HCEC 1CT (cell line): ENCODE data around the gene SLC38A3.
"Not testable (repeated sequence)": the region's sequence is repeated elsewhere in the genome, so short reads cannot be mapped to it uniquely, and the experiment has no call there.

Experiments used
- DNase-seq: peaks from one replicate; pipeline ENCODE4 v3.0.0-alpha.2; 2017

Gene SLC38A3

DNA sequence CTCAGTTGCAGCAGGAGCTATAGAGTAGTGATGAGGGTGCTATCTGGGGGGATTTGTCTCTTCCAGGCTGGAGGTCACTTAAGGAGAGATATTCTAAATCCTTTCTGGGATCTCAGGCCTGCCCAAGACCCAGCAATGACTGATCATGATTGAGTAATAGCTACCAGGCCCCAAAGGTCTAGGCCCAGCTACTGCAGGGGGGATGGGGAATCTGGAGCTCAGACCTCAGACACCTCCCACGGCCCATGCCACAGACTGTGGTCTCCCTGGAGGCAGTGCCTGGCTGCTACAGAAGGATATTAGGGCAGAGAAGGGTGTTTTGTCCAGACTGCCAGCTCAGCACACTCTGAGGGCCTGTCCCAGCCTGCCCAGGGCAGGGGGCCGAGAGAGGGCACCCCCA lies 6.9 kb downstream of the SLC38A3 start:
- DNase-seq = peak; percentile 6

DNA sequence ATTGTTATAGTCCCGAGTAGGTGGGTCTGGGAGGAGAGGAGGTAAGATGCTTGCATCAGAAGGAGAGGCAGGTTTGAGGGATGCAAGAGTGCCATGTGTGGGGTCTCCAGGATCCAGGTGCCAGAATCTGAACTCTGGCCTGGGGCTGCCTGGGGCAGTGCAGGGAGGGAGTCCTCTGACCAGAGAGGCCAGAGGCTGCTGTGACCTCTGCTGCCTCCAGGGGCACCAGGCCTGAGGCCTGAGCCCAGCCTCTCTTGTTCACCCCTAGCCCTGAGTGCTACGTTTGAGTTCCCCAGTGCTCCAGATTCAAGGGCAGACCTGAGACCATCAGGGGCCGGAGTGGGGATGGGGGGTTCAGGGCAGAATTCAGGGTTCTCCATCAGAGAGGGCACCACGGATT lies 7.4 kb downstream of the SLC38A3 start:
- DNase-seq = no peak

DNA sequence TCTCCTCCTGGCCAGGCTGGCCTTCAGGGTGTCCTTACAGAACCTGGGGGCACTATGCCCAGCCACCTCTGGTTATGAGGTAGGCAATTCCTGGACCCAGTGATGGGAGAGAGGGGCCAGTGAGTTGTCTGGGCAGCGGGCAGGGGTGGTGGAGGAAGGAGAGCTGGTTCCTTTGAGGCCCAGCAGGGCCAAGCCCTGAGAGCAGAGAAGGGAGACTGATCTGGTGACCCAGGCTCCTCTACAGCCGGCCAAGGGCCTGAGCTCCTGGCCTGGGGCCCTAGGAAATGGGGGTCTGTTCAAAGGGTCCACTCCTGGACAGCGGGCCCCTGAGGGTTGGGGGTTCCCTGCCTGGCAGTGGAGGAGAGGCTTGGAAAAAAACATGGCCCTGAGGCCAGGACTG lies 7.9 kb downstream of the SLC38A3 start:
- DNase-seq = no peak

DNA sequence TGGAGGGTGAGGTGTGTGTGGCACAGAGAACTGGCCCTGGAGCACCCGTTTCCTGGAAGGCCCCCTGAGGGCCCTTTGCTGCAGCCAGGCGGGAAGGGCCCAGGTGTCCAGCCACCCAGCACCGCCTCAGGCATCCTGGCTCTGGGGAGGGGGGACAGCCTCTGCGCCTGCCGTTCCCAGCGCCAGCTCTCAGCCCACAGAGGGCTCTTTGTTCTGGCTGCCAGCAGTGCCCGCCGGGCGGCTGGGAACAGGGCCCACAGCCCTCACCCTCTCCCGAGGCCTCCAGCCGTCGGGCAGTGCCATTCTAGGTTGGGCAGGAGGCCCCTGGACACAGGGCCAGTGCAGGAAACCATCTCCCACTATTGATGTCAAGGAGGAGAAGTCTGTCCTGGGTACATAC lies 8.3 kb downstream of the SLC38A3 start:
- DNase-seq = no peak

DNA sequence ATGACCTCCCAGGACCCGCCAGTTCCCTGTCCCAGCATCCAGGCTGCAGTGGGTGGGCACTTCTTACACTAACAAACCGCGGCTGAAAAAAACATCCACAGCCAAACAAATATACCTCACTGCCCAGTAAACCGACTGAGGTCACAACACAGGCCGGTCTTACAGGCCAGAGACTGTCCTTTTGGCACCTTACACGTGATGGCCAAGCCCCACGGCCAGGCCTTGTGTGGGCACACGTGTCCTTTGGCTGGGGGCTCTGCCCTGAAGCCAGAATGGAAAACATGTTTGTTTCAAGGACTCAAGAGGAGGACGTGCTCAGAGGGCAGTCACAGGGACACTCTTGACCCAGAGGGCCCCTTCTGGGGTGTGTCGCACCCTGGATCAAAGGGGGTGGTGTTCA lies 9.8 kb downstream of the SLC38A3 start:
- no peak for DNase-seq

DNA sequence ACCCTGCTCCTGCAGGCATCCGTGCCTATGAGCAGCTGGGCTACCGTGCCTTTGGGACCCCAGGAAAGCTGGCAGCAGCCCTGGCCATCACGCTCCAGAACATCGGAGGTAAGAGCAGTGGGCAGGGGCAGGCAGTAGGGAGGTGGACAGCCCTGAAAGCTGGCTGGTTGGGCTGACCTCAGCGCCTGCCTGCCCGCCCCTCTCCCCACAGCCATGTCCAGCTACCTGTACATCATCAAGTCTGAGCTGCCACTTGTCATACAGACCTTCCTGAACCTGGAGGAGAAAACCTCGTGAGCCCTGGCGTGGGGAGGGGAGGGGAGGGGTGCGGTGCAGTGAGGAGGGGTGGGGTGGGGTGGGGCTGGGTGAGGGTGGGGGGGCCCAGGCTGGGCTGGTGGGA lies 10.5 kb downstream of the SLC38A3 start:
- no peak for DNase-seq

DNA sequence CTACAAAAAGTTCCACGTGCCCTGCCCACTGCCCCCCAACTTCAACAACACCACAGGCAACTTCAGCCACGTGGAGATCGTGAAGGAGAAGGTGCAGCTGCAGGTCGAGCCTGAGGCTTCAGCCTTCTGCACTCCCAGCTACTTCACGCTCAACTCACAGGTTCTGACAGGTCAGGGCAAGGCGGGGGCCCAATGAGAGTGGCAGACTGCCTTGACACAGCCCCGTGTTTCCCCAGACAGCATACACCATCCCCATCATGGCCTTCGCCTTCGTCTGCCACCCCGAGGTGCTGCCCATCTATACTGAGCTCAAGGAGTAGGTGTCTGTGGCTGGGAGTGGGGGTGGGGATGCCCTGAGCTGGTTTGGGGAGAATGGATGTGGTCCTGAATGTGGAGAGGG lies 12.6 kb downstream of the SLC38A3 start:
- DNase-seq = no peak

DNA sequence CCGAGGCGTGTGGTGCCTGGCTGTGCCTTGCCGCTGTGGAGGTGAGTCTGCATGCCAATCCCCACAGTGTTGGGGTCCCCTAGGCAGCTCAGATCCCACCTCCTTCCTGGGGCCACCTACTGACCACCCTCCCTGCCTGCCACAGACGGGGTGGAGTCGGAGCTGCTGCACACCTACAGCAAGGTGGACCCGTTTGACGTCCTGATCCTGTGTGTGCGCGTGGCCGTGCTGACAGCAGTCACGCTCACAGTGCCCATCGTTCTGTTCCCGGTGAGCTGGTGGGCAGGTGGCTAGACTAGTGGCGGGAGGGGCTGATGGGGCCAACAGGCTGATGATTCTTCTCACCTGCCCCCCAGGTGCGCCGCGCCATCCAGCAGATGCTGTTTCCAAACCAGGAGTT lies 13.4 kb downstream of the SLC38A3 start:
- no peak for DNase-seq

DNA sequence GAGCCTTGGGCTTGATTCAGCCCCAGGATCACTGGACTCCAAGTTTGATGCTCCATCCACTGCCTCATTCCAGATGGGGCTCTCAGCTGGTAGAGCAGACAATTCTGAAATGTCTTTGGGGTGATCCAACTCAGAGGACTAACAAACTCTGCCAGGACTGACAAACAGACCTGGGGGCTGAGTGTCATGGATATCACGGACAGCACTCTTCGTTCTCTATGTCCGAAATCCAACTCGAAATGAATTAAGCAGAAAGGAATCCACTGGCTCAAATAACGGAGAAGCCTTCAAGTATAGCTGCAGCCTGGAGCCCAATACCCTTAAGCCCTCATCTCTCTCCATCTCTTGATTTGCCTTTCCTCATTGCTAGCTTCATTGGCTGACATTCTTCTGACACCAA lies 14.2 kb downstream of the SLC38A3 start:
- DNase-seq = no peak

DNA sequence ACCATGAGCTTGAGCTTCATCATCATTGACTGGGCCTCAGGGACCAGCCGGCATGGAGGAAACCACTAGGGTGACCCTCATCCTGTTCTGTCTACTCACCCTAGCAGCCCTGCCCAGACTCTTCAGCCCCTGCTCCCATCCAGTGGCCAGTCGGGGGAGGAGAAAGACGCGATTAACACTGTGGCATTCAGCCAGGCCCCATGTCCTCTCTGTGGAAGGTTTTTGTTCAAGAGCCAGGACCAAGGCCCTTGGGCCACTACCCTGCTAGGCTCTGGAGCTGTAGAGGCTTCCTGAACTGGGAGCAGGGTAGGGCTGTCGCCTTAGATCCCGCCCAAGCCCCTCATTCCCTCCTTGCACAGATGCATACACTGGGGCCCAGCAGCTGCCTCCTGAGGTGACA lies 15.0 kb downstream of the SLC38A3 start:
- DNase-seq = no peak

DNA sequence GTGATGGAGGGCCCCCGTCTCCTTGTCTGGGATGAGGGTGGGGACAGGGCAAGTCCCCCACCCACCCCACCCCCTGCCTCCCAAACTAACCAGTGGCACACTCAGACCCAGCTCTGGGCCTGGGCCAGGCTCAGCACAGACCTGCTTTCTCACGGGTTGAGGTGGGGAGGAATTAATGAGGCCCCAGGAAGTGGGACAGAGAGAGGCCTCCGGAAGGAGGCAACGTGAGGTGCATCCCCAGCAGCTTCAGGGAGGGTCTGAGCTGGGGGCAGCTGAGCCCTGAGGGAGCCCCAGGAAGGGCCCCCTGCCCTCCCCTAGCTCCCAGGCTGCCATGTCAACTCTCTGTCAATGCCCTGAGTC lies 16.0 kb downstream of the SLC38A3 start:
- no peak for DNase-seq

DNA sequence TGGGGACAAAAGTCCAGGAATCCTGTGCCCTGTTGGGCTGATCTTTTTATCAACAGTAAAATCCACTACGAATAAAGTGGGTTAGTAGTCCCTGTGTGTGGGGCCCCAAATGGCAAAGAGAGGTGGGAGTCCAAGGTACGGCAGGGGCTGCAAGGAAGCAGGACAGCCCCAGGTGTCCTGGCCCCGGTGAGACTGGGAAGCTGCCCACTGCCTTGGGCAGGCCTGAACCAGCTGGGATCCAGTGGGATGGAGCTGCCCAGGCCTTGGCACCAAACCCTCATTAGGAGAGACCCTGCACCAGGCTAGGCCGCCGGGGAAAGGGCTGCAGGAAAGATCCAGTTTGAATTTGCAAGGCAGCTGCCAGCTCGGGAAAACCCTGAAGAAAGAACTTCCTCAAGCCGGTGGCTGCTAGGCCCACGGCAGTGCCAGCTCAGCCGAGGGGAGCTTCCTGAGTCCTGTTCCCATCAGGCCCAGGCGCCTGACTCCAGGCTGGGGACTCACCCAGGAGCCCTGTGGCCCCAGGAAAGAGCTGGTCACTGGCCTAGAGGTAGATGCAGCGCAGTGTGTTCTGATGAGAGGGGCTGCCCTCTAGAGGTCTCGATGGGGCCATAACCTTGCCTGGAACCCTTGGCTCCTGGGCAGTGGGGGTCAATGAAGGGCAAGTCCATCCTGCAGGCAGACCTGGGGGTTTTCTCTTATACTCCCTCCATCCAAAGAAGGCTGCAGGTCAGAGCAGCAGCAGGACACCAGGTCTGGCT lies 16.5 kb downstream of the SLC38A3 start:
- no peak for DNase-seq

DNA sequence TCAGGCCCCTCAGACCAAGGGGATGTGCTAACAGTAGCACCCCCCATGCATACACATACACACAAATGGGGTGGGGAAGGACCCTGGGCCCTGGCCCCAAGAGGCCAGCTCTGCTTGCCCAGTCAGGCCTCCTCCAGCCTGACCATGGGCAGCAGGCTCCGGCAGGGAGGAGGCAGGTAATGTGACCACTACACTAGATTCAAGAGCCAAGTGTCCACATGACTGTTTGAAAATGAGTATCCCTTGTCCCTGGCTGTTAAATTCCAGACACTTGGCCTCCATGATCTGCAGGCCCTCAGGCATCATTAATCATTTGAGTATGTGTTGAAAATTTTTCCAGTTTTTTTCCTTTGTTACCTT lies 17.1 kb downstream of the SLC38A3 start:
- DNase-seq = no peak

DNA sequence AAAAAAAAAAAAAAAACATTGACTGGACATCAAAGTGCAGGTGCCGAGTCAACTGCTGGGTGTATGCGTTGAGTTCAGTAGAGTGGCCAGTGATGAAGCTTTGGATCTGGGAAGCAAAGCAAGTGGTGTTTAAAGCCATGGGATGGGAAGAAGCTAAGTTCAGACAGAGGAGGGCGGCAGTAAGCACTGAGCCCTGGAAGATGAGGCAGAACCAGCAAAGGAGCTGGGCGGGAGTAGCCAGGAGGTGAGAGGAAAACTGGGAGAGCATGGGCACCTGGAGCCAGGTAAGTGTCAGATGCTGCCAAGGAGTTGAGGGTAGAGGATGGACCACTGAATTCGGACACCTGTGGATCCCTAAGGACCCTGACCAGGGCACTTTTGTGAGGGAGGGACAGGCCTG lies 19.6 kb downstream of the SLC38A3 start:
- DNase-seq = no peak

DNA sequence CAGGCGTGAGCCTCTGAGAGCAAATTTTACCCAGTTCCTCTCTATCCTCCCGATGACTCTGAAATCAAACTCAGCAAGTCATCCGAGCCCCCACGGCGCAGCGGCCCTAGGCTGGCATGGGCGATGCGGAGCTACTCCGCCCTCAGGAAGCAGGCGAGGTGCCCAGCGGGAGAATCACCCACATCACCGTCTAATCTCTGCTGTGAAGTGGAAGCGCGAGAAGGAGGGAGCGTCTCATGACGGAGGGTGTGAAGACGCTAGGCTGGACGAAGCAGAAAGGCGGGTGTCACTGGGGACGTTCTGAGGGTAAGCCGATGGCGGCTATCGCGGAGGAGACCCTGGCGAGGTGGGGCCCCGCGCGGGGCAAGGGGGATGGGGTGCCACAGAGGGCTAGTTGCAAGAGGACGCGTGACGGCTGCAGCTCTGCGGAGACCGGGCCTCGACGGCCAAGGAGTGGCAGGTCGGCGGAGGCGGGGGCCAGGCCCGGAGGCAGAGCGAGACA lies 21.9 kb downstream of the SLC38A3 start:
- DNase-seq = peak; percentile 37

DNA sequence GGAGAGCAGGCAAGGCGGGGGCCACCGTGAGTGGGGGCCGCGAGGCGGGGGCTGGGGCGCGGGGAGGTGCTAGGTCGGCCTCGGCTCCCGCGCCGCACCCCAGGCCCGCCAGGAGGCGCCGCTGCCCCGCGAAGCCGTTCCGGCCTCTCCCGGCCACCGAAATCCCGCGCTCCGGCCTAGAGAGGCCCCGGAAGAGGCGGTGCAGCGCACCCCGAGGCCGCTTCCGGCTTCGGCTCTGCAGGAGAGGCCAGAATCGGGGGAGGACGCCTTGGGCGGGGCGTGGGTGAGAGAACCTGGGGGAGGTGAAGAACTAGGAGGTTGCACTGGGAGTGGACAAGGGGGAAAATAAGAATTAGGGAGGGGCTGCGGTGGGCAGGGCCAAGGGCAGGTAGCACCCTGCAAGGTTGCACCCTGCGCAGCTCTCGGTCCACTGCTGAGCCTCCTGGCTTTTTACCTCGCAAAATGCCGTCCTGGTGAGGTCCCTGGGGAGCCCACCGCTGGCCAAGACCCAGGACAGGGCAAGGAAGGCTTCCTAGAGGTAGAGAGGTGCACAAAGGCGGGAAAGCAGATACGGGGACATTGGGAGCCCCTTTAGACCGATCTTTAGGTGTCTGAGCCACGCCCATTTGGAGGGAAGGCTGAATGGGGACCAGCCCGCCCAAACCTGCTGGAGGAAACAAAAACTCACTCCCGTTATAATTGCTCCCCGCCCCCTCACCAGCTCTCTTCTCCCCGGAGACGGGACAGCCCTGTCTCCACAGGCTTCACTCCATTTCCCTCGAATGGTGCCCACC lies 22.5 kb downstream of the SLC38A3 start:
- DNase-seq = peak; percentile 90

DNA sequence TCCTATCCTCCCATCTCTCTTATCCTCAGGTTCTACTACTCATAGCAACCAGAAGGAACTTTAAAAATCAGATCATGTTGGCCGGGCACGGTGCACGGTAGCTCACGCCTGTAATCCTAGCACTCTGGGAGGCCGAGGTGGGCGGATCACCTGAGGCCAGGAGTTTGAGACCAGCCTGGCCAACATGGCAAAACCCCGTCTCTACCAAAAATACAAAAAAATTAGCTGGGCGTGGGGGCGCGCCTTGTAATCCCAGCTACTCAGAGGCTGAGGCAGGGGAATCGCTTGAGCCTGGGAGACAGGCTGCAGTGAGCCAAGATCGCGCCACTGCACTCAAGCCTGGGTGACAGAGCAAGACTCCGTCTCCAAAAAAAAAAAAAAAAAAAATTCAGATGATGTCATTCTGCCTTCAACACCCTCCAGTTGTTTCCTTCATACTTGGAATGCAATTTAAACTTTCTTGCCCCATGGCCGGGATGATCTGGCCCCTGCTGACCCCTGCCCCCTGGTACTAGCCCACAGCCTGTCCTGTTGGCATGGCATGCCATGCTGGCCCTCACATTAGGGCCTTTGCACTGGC lies 23.2 kb downstream of the SLC38A3 start:
- not testable (repeated sequence) for DNase-seq

DNA sequence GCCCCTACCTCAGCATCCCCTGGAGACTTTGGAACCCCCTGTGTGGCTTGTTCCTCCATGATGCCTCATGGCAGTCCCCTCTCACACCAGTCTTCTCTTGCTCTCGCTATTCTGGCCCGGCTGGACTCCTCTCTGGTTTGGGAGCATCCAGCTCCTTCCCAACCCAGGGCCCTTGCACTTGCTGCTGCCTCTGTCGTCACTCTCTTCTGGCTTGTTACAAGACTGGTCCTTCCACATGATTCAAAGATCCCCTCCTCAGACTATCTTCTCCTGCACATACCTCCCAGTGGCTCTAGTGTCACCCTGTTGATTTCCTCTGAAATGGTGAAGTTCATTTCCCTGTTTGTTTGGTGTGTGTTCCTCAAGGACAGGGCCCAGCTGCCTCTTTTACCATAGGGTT lies 24.4 kb downstream of the SLC38A3 start:
- DNase-seq = no peak

DNA sequence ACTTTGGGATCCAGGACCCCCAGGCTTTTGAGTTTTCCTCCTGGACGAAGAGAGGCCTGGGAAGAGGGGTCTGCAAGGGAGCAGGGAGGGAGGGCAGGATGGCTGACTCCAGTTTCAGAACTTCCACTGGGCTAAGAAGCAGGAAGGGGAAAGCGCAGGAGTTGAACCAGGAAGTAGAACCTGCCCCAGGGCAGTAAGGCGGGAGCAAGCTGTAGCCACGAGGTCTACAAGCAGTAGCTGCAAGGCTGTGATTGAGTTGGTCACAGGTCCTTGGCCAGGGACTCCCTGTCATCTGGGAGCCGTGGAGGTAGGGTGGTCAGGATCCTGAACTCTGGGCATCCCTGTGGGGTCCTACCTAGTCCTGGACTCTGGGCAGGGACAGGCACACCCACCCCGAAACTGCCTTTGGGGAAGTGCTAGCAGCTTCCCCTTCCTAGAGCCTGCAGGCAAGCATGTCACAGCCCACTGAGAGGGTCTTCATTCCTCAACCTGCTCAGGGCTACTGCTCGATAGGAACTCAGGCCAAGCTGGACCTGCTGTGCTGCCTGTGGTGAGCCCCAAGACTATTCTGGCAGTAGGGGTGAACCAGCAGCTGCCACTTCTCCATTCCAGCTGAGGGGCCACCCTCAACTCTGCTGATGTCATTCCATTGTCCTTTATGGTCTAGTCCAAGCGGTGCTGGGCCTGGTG lies 25.2 kb downstream of the SLC38A3 start:
- no peak for DNase-seq

DNA sequence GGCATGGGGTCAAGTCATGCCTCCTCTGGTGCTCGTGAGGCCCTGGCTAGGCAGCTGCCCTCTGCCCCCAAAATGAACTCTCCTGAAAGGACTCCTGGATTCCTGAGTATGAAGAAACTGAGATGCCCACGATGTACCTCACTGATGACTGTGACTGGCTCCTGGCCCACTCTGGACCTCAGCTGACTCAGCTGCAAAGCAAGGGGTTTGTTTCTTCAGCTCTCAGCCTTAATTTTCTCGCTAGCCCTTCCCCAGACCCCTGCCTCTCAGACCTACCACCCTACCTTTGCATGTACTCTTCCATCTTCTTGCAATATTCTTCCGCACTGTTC lies 25.7 kb downstream of the SLC38A3 start:
- DNase-seq = no peak

DNA sequence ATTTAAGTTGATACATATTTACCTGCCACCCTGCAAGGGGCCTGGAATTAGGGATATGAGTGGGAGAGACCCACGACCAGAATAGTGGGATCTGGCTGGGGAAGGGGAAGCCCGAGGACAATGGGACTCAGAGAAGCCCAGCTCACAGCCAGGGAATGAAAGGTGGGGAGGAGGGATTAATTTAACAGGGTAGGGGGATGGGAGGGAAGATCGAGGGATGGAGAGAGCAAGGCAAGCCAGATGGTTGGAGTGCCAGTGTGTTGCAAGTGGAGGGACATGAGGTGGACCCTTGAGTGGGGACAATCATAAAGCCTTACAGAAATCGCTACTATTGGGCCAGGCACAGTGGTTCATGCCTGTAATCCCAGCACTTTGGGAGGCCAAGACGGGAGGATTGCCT lies 26.5 kb downstream of the SLC38A3 start:
- DNase-seq = no peak

DNA sequence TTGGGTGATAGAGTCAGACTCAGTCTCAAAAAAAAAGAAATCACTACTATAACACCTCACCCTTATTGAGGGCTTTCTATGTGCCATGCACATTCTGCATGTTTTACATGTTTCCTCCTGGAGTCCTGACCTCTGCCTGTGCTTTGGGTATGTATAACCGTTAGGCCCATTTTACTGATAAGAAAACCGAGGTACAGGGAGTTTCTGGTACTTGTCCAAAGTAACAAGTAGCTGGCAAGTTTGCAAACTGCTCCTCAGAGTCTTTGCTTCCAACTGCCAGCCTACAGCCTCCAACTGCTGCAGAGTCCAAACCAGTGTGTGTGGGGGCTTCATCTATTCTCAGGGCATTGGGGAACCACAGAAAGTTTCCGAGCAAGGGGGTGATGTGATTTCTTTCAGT lies 27.2 kb downstream of the SLC38A3 start:
- DNase-seq = no peak

DNA sequence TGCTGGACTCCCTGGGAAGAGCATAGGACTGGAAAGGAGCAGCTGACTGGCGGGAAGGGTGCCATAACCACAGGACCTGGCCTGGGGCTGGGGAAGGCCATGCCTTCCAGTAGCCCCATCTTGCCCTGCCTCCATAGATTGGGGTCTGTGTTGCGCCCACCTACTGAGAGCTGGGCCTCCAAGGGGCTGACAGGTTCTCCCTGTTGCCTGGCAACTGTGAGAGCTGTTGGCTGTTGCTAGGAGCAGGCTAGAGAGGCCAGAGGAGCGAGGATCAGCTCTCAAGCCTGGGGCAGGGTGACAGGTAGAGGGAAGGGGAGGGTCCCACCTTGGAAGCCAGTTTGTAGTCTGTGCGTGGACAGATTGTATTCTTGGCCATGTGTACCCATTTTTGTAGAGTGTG lies 28.1 kb downstream of the SLC38A3 start:
- no peak for DNase-seq
